SK-N-SH treated with all-trans-retinoic acid at 6 μM for 48 hours (cell line): ENCODE data around the gene GNAS-AS1.

Experiments
- ATAC-seq: fragments of 200-7000 bp; cut with Tn5 transposase; 3 replicates; pipeline ENCODE4 v1.9.1; 2020; ENCODE audit warnings: mild to moderate bottlenecking, moderate library complexity
- ARNTL ChIP-seq: fragments of 450-650 bp; formaldehyde crosslinking; IDR thresholded peaks from 2 replicates; pipeline ENCODE4 v1.5.0; 2020; ENCODE audit warnings: low read depth, mild to moderate bottlenecking, moderate library complexity, borderline replicate concordance
- CREB5 ChIP-seq: fragments of 250-450 bp; sonication (Bioruptor Pico); IDR thresholded peaks from 2 replicates; pipeline ENCODE4 v1.5.1; 2020; ENCODE audit warnings: low read depth, mild to moderate bottlenecking, moderate library complexity
- CSDC2 ChIP-seq: fragments of 250-450 bp; sonication (Bioruptor Pico); IDR thresholded peaks from 2 replicates; pipeline ENCODE4 v1.5.0; 2020; ENCODE audit warnings: mild to moderate bottlenecking, moderate library complexity
- ESRRG ChIP-seq: fragments of 250-450 bp; sonication (Bioruptor Pico); IDR thresholded peaks from 2 replicates; pipeline ENCODE4 v1.6.1; 2021; ENCODE audit warnings: mild to moderate bottlenecking
- ISL1 ChIP-seq: fragments of 250-450 bp; sonication (Bioruptor Pico); IDR thresholded peaks from 2 replicates; pipeline ENCODE4 v2.1.2; 2022; ENCODE audit warnings: mild to moderate bottlenecking, moderate library complexity
- OSR1 ChIP-seq: fragments of 250-450 bp; sonication (Bioruptor Pico); IDR thresholded peaks from 2 replicates; pipeline ENCODE4 v1.8.0; 2022; ENCODE audit warnings: moderate library complexity, mild to moderate bottlenecking, inconsistent platforms
- PPARA ChIP-seq: fragments of 250-450 bp; sonication (Bioruptor Pico); IDR thresholded peaks from 2 replicates; pipeline ENCODE4 v1.5.0; 2020; ENCODE audit warnings: mild to moderate bottlenecking, borderline replicate concordance
- RARB ChIP-seq: fragments of 250-450 bp; sonication (Bioruptor Pico); IDR thresholded peaks from 2 replicates; pipeline ENCODE4 v1.8.0; 2021; ENCODE audit warnings: mild to moderate bottlenecking, moderate library complexity
- SNAI2 ChIP-seq: fragments of 250-450 bp; sonication (Bioruptor Pico); IDR thresholded peaks from 2 replicates; pipeline ENCODE4 v1.5.0; 2020; ENCODE audit warnings: mild to moderate bottlenecking, moderate library complexity
- TCF4 ChIP-seq: fragments of 250-450 bp; sonication (Bioruptor Pico); IDR thresholded peaks from 2 replicates; pipeline ENCODE4 v1.8.0; 2021; ENCODE audit warnings: mild to moderate bottlenecking, moderate library complexity, borderline replicate concordance
- TOX ChIP-seq: fragments of 250-450 bp; sonication (Bioruptor Pico); IDR thresholded peaks from 2 replicates; pipeline ENCODE4 v1.8.0; 2021; ENCODE audit warnings: mild to moderate bottlenecking, moderate library complexity, borderline replicate concordance
- TSHZ2 ChIP-seq: fragments of 250-450 bp; sonication (Bioruptor Pico); IDR thresholded peaks from 2 replicates; pipeline ENCODE4 v1.5.0; 2020; ENCODE audit warnings: mild to moderate bottlenecking, moderate library complexity
- ZC3H10 ChIP-seq: fragments of 250-450 bp; sonication (Bioruptor Pico); IDR thresholded peaks from 2 replicates; pipeline ENCODE4 v1.5.1; 2021; ENCODE audit warnings: mild to moderate bottlenecking, moderate library complexity
- ZFP3 ChIP-seq: fragments of 250-450 bp; sonication (Bioruptor Pico); IDR thresholded peaks from 2 replicates; pipeline ENCODE4 v1.5.0; 2020; ENCODE audit warnings: mild to moderate bottlenecking, moderate library complexity
- ZFP30 ChIP-seq: fragments of 450-650 bp; formaldehyde crosslinking; IDR thresholded peaks from 2 replicates; pipeline ENCODE4 v1.5.0; 2022; ENCODE audit warnings: mild to moderate bottlenecking, moderate library complexity
- ZNF565 ChIP-seq: fragments of 450-650 bp; formaldehyde crosslinking; conservative IDR thresholded peaks from 2 replicates; pipeline ENCODE4 v1.5.0; 2020; ENCODE audit warnings: low read depth, mild to moderate bottlenecking, moderate library complexity
- ZNF70 ChIP-seq: fragments of 450-650 bp; formaldehyde crosslinking; IDR thresholded peaks from 2 replicates; pipeline ENCODE4 v1.5.0; 2020; ENCODE audit warnings: mild to moderate bottlenecking, moderate library complexity
- ZNF8 ChIP-seq: fragments of 450-650 bp; formaldehyde crosslinking; IDR thresholded peaks from 2 replicates; pipeline ENCODE4 v1.5.0; 2020; ENCODE audit warnings: mild to moderate bottlenecking, moderate library complexity
- TF ChIP-seq, protein P1 (sequence below): fragments of 250-450 bp; sonication (Bioruptor Pico); IDR thresholded peaks from 2 replicates; pipeline ENCODE4 v1.8.0; 2021; ENCODE audit warnings: low read depth, mild to moderate bottlenecking, moderate library complexity, borderline replicate concordance
- TF ChIP-seq, protein P2 (sequence below): fragments of 250-450 bp; sonication (Bioruptor Pico); IDR thresholded peaks from 2 replicates; pipeline ENCODE4 v1.8.0; 2020; ENCODE audit warnings: mild to moderate bottlenecking, moderate library complexity, borderline replicate concordance

The GNAS-AS1 gene

GRCh38 chr20:58851221-58851968, 693 bp upstream of the GNAS-AS1 start:
- ATAC-seq: no peak
- TF ChIP-seq, protein P1, sequence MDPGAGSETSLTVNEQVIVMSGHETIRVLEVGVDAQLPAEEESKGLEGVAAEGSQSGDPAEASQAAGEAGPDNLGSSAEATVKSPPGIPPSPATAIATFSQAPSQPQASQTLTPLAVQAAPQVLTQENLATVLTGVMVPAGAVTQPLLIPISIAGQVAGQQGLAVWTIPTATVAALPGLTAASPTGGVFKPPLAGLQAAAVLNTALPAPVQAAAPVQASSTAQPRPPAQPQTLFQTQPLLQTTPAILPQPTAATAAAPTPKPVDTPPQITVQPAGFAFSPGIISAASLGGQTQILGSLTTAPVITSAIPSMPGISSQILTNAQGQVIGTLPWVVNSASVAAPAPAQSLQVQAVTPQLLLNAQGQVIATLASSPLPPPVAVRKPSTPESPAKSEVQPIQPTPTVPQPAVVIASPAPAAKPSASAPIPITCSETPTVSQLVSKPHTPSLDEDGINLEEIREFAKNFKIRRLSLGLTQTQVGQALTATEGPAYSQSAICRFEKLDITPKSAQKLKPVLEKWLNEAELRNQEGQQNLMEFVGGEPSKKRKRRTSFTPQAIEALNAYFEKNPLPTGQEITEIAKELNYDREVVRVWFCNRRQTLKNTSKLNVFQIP (CRISPR knock-in tag): no peak
- TF ChIP-seq, all 23 proteins: peak for 0

DNA sequence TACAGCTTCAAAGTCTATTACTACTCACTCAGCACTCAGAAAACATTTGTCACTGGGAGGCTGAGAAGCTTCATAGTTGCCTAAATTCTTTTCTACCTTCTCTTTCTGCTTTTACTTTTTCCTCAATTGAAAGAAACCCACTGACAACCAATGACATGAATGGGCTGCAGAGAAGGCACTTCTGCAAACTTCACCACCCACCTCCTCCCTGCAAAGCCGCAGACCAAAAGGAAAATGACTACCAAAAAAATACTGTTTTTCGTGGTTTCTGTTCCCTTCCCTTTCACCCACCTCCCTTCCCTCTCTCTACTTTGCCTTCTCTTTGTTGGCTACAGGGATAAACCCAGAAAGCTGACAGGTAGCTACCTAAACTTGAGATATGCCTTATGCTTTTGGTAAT, 3.2 kb downstream of the GNAS-AS1 start:
- no peak for ATAC-seq
- TF ChIP-seq ISL1 (CRISPR knock-in tag) (no peak), ZNF8 (no peak), ZFP30 (CRISPR knock-in tag) (no peak)

DNA sequence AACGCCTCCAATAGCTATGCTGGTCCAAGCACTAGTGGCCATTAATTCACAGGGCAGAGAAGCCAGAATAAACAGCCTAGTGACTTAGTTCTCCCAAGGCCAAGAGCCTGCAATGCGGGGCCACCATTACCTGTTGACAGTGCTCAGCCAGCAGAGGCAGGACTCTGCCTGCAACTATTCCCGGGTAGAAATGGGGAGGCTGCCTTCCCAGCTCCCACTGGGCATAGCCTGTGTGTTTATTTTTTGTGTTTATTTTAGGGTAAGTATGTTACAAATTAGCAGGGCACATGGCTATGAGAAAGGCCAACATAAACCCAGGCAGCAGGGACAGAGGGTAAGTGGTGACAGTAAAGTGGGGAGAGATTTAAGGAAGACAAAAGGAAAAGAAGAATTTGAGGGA, 5.0 kb downstream of the GNAS-AS1 start:
- no peak for TF ChIP-seq SNAI2 (CRISPR knock-in tag)
- TF ChIP-seq, protein P2, sequence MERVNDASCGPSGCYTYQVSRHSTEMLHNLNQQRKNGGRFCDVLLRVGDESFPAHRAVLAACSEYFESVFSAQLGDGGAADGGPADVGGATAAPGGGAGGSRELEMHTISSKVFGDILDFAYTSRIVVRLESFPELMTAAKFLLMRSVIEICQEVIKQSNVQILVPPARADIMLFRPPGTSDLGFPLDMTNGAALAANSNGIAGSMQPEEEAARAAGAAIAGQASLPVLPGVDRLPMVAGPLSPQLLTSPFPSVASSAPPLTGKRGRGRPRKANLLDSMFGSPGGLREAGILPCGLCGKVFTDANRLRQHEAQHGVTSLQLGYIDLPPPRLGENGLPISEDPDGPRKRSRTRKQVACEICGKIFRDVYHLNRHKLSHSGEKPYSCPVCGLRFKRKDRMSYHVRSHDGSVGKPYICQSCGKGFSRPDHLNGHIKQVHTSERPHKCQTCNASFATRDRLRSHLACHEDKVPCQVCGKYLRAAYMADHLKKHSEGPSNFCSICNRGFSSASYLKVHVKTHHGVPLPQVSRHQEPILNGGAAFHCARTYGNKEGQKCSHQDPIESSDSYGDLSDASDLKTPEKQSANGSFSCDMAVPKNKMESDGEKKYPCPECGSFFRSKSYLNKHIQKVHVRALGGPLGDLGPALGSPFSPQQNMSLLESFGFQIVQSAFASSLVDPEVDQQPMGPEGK (CRISPR knock-in tag): no peak
- TF ChIP-seq PPARA (CRISPR knock-in tag): no peak
- TF ChIP-seq OSR1 (CRISPR knock-in tag): no peak
- ATAC-seq: no peak

DNA sequence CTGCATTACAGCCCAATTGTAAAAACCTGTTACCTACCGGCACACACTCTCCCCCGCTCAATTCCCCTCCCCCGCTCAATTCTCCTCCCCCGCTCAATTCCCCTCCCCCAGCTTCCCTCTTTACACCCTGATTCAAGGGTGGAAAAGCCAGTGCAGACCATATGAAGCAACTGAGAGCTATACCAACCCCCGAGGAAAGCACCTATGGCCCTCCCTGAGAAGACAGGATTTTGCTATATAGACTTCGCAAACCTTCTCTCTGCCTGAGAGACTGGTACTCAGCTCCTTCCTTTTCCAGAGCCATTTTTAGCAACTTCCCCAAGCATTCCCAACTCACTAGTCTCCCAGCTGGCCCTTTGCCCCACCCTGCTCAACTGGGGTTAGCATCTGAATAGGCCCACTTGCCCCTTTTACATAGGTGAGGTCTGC, 7.6 kb downstream of the GNAS-AS1 start:
- ATAC-seq: no peak
- TF ChIP-seq TCF4 (CRISPR knock-in tag) (no peak), OSR1 (CRISPR knock-in tag) (no peak), CSDC2 (no peak), ZFP3 (CRISPR knock-in tag) (no peak), ZNF70 (CRISPR knock-in tag) (no peak), RARB (CRISPR knock-in tag) (no peak), ZC3H10 (no peak), ZFP30 (CRISPR knock-in tag) (no peak), CREB5 (CRISPR knock-in tag) (no peak)

DNA sequence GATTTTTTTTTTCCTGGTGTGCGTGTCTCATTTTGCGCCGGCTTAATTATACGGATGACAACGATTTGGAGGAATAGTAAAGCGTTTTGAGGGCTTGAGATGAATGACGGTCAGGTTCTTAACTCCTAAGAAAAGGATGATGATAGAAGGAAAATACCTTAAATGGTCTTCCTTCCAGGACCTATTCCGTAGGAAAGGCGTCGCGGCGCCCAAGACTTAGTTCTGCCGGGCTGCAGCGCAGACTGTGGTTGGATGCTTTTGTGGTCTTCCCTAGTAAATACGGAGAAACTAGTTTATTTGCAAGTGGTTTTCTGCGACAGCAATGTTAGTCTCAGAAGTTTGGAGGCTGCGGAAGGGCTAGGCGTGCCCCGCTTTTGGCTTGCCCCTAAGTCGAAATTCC, 8.4 kb downstream of the GNAS-AS1 start:
- TF ChIP-seq ZNF8: no peak
- no peak for TF ChIP-seq ZFP30 (CRISPR knock-in tag)
- TF ChIP-seq, protein P1 (CRISPR knock-in tag): no peak
- TF ChIP-seq ARNTL: no peak
- TF ChIP-seq ZFP3 (CRISPR knock-in tag): no peak
- TF ChIP-seq SNAI2 (CRISPR knock-in tag): no peak
- TF ChIP-seq OSR1 (CRISPR knock-in tag): no peak
- no peak for TF ChIP-seq RARB (CRISPR knock-in tag)
- no peak for TF ChIP-seq ESRRG (CRISPR knock-in tag)
- no peak for TF ChIP-seq ISL1 (CRISPR knock-in tag)
- no peak for TF ChIP-seq TOX (CRISPR knock-in tag)
- no peak for TF ChIP-seq TSHZ2 (CRISPR knock-in tag)
- no peak for TF ChIP-seq ZNF565
- TF ChIP-seq ZNF70 (CRISPR knock-in tag): no peak
- no peak for ATAC-seq
